Gastrocnemius medialis (tissue), 4 donors: ENCODE measurements around the gene KIDINS220. TPM values are rescaled to one million over a fixed set of nuclear protein-coding genes. Genes with fewer than 3 reads are reported as not detected.

Source experiments
- ATAC-seq, 2 donors: fragments of 150-250 bp; one replicate each; pipeline ENCODE4 v1.9.1; 2016
- DNase-seq, 2 donors: peaks; one replicate each; pipeline ENCODE4 v3.0.0-alpha.2; 2019
- H3K27ac ChIP-seq, 4 donors: fragments of 200-600 bp; sonication (generic); 1 replicate in 1 of 4; 2 replicates in 3 of 4; pipeline ENCODE4 v1.5.1; 2016 to 2018; ENCODE audit warnings: mild to moderate bottlenecking in 2 of 4, moderate library complexity in 1 of 4
- H3K27me3 ChIP-seq, 3 donors: fragments of 200-600 bp; sonication (generic) in 2 of 3; 1 replicate in 1 of 3; 2 replicates in 2 of 3; pipeline versions ENCODE4 v1.5.1 to v1.6.0; 2016 to 2019; ENCODE audit warnings: mild to moderate bottlenecking in 1 of 3, moderate library complexity in 1 of 3
- H3K36me3 ChIP-seq, 2 donors: fragments of 200-600 bp; sonication (generic) in 1 of 2; one replicate each; pipeline ENCODE4 v1.5.1; 2017 to 2018
- H3K4me1 ChIP-seq, 2 donors: fragments of 200-600 bp; sonication (generic) in 1 of 2; one replicate each; pipeline ENCODE4 v1.5.1; 2016 to 2017; ENCODE audit warnings: mild to moderate bottlenecking in 2 of 2
- H3K4me3 ChIP-seq, 4 donors: fragments of 200-600 bp; sonication (generic) in 3 of 4; 1 replicate in 1 of 4; 2 replicates in 3 of 4; pipeline ENCODE4 v1.5.1; 2016 to 2019; ENCODE audit warnings: mild to moderate bottlenecking in 2 of 4
- H3K9me3 ChIP-seq, 3 donors: fragments of 200-600 bp; sonication (generic) in 2 of 3; 1 replicate in 1 of 3; 2 replicates in 2 of 3; pipeline ENCODE4 v1.5.1; 2016 to 2019
- CTCF ChIP-seq, 5 experiments: fragments of 450-650 bp in 3 of 5; fragments of 200-600 bp in 2 of 5; sonication (generic) in 2 of 5; IDR thresholded peaks in 4 of 5; conservative IDR thresholded peaks in 1 of 5; 1 replicate in 4 of 5; 2 replicates in 1 of 5; pipeline ENCODE4 v1.5.1; 2016 to 2019; ENCODE audit warnings: antibody characterized with exemption in 5 of 5, mild to moderate bottlenecking in 3 of 5, moderate library complexity in 3 of 5
- POLR2A ChIP-seq, 2 donors: fragments of 450-650 bp; IDR thresholded peaks; one replicate each; pipeline ENCODE4 v1.6.1; 2017; ENCODE audit warnings: antibody characterized with exemption in 2 of 2, mild to moderate bottlenecking in 2 of 2, moderate library complexity in 2 of 2
- in situ Hi-C, 4 donors: fragments of 200-750 bp; cut with MboI; loops; one replicate each; pipeline versions ENCODE4 v1.15.0 to v1.8.0; 2017; ENCODE audit warnings: low sequenced_read_pairs in 4 of 4
- intact Hi-C: fragments of 100-400 bp; cut with DNase I; formaldehyde crosslinking; loops from one replicate; pipeline ENCODE4 v1.15.1; 2023; ENCODE audit warnings: low total_unique reads
- total RNA-seq, 4 donors: library from RNA; depleted of rRNA; stranded (reverse); fragments of >200 nt; gene quantifications; one replicate each; pipeline versions ENCODE4 v1.1.0 to v1.2.3, GENCODE V29; 2016

KIDINS220 gene
- total RNA-seq, 4 donors from 2014 or later, result 57.8 to 78.9 (median 59.1) TPM

- H3K27ac ChIP-seq, result peak overlapping the region in 1 of 4 donors; percentile 89
- no peaks in the 10 kb centered on the region for H3K27me3 ChIP-seq
- DNase-seq (no peak), ATAC-seq (no peak)
- TF ChIP-seq POLR2A (IDR thresholded peaks at IDR 0.05), result no peak
- no peak for TF ChIP-seq CTCF (IDR thresholded peaks at IDR 0.05 in 4 of 5, conservative IDR thresholded peaks at IDR 0.05 in 1 of 5)
- peaks cover 0 to 64% of the 10 kb centered on the region in 2 donors for H3K36me3 ChIP-seq
- H3K4me3 ChIP-seq, result no peak overlapping the region
- in situ Hi-C loops (no loop called here), intact Hi-C loops (no loop called here)
- no peaks in the 10 kb centered on the region for H3K9me3 ChIP-seq
- H3K4me1 ChIP-seq, result peaks cover 22 to 28% of the 10 kb centered on the region in 2 donors
These were observed 36.6 kb downstream of the KIDINS220 start for GRCh38 chr2:8800821-8801220.

GRCh38 chr2:8800218-8800617 lies 37.2 kb downstream of the KIDINS220 start:
- no peak for TF ChIP-seq POLR2A (IDR thresholded peaks at IDR 0.05)
- TF ChIP-seq CTCF (IDR thresholded peaks at IDR 0.05 in 4 of 5, conservative IDR thresholded peaks at IDR 0.05 in 1 of 5), result no peak
- DNase-seq, result no peak
- no peak overlapping the region for H3K27ac ChIP-seq

GRCh38 chr2:8799004-8799403 lies 38.4 kb downstream of the KIDINS220 start:
- Histone ChIP-seq H3K27me3 (no peaks in the 10 kb centered on the region), H3K36me3 (peaks cover 0 to 57% of the 10 kb centered on the region in 2 donors), H3K4me3 (no peak overlapping the region), H3K4me1 (peaks cover 12 to 27% of the 10 kb centered on the region in 2 donors), H3K27ac (peak overlapping the region in 2 of 4 donors; percentile 22 to 96), H3K9me3 (no peaks in the 10 kb centered on the region)
- intact Hi-C loops, result no loop called here
- TF ChIP-seq CTCF (IDR thresholded peaks at IDR 0.05 in 4 of 5, conservative IDR thresholded peaks at IDR 0.05 in 1 of 5) (no peak), POLR2A (IDR thresholded peaks at IDR 0.05) (no peak)
- DNase-seq (no peak), ATAC-seq (no peak)
- in situ Hi-C loops, result no loop called here

More at GRCh38 chr2:8800218-8800617, 37.2 kb downstream of the KIDINS220 start:
- Histone ChIP-seq H3K4me1 (peaks cover 16 to 30% of the 10 kb centered on the region in 2 donors), H3K9me3 (no peaks in the 10 kb centered on the region), H3K4me3 (no peak overlapping the region), H3K36me3 (peaks cover 0 to 58% of the 10 kb centered on the region in 2 donors), H3K27me3 (no peaks in the 10 kb centered on the region)
- intact Hi-C loops, result no loop called here
- in situ Hi-C loops, result no loop called here
- ATAC-seq, result no peak

- H3K9me3 ChIP-seq, result no peaks in the 10 kb centered on the region
- peaks cover 0 to 63% of the 10 kb centered on the region in 2 donors for H3K36me3 ChIP-seq
- TF ChIP-seq CTCF (IDR thresholded peaks at IDR 0.05 in 4 of 5, conservative IDR thresholded peaks at IDR 0.05 in 1 of 5) (no peak), POLR2A (IDR thresholded peaks at IDR 0.05) (no peak)
- no peaks in the 10 kb centered on the region for H3K27me3 ChIP-seq
- H3K4me3 ChIP-seq, result no peak overlapping the region
- in situ Hi-C loops, result no loop called here
- no peak for DNase-seq
- intact Hi-C loops, result no loop called here
- H3K4me1 ChIP-seq, result peaks cover 9 to 22% of the 10 kb centered on the region in 2 donors
- H3K27ac ChIP-seq, result peak overlapping the region in 2 of 4 donors; percentile 22 to 96
- ATAC-seq, result no peak
These were observed 39.0 kb downstream of the KIDINS220 start for GRCh38 chr2:8798393-8798792.

GRCh38 chr2:8797682-8798081 lies 39.7 kb downstream of the KIDINS220 start:
- Histone ChIP-seq H3K36me3 (peaks cover 0 to 65% of the 10 kb centered on the region in 2 donors), H3K4me1 (peaks cover 9 to 19% of the 10 kb centered on the region in 2 donors), H3K9me3 (no peaks in the 10 kb centered on the region), H3K27ac (peak overlapping the region in 3 of 4 donors; percentile 12 to 96 (median 94)), H3K4me3 (no peak overlapping the region), H3K27me3 (no peaks in the 10 kb centered on the region)
- TF ChIP-seq POLR2A (IDR thresholded peaks at IDR 0.05), result no peak
- no peak for TF ChIP-seq CTCF (IDR thresholded peaks at IDR 0.05 in 4 of 5, conservative IDR thresholded peaks at IDR 0.05 in 1 of 5)
- in situ Hi-C loops (no loop called here), intact Hi-C loops (no loop called here)
- DNase-seq, result no peak
- ATAC-seq, result no peak
